ENCODE data around the gene DNHD1.

DNHD1 gene

GRCh38 chr11:6615882-6616585 is 119.0 kb downstream of the DNHD1 start:
- FAIRE-seq = no peak

GRCh38 chr11:6616596-6617250 is 119.6 kb downstream of the DNHD1 start:
- FAIRE-seq = no peak

- no peak for FAIRE-seq
Observed at GRCh38 chr11:6617315-6617781, 120.3 kb downstream of the DNHD1 start.

- FAIRE-seq = no peak
Observed at GRCh38 chr11:6618117-6619003, 121.3 kb downstream of the DNHD1 start.

GRCh38 chr11:6619004-6619745 is 122.1 kb downstream of the DNHD1 start, which contains the start of gene TPP1:
TSS of gene TPP1 (minus strand) at chr11:6619422. CDS start at chr11:6619400, 22 bp downstream.
- peak; percentile 80 for FAIRE-seq

- no peak for FAIRE-seq
Observed at GRCh38 chr11:6620636-6621035, 123.6 kb downstream of the DNHD1 start.
